Fibroblast of the aortic adventitia (primary cell): ENCODE measurements around the gene DLGAP1. TPM values are rescaled to one million over a fixed set of nuclear protein-coding genes. Genes with fewer than 3 reads are reported as not detected.

Experiments
- DNase-seq: peaks from one replicate; pipeline ENCODE4 v3.0.0-alpha.2; 2010; ENCODE audit warnings: low read depth
- H3K4me3 ChIP-seq: 2 replicates; pipeline ENCODE4 v1.5.1; 2011; ENCODE audit warnings: low read depth, mild to moderate bottlenecking, control low read depth, low read length, moderate library complexity
- total RNA-seq: library from RNA; depleted of rRNA; stranded (reverse); fragments of >200 nt; gene quantifications from 2 replicates; pipeline ENCODE4 v1.2.3, GENCODE V29; 2012; ENCODE audit warnings: low replicate concordance
- TF ChIP-seq, protein P1 (sequence below): IDR thresholded peaks from 2 replicates; pipeline ENCODE4 v1.5.1; 2011; ENCODE audit warnings: mild to moderate bottlenecking, low read length, control low read depth, inconsistent platforms; ENCODE audit not compliant: insufficient read depth

Gene DLGAP1
- total RNA-seq, 1 donor: 1.4 TPM

DNA sequence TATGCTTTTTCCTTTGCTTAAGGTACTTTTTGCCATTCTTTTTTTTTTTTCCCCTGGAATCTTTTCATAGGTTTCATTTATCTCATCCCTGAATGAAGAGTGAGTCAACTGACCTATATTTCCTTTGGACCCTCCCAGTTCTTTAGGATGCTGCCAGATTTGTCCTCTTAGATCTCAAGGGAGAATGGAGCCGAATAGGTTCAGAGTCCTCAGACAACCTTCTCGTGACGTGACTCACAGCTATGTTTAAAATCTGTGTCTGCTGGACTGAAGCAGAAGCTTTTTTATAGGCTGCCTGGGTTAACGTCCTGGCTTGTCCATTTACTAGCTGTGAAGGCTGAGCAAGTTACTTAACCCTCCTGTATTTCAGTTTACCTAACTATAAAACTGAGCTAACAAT is 358.6 kb downstream of the DLGAP1 start:
- TF ChIP-seq, protein P1, sequence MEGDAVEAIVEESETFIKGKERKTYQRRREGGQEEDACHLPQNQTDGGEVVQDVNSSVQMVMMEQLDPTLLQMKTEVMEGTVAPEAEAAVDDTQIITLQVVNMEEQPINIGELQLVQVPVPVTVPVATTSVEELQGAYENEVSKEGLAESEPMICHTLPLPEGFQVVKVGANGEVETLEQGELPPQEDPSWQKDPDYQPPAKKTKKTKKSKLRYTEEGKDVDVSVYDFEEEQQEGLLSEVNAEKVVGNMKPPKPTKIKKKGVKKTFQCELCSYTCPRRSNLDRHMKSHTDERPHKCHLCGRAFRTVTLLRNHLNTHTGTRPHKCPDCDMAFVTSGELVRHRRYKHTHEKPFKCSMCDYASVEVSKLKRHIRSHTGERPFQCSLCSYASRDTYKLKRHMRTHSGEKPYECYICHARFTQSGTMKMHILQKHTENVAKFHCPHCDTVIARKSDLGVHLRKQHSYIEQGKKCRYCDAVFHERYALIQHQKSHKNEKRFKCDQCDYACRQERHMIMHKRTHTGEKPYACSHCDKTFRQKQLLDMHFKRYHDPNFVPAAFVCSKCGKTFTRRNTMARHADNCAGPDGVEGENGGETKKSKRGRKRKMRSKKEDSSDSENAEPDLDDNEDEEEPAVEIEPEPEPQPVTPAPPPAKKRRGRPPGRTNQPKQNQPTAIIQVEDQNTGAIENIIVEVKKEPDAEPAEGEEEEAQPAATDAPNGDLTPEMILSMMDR: no peak
- no peak overlapping the region for H3K4me3 ChIP-seq
- peak; percentile 89 for DNase-seq

DNA sequence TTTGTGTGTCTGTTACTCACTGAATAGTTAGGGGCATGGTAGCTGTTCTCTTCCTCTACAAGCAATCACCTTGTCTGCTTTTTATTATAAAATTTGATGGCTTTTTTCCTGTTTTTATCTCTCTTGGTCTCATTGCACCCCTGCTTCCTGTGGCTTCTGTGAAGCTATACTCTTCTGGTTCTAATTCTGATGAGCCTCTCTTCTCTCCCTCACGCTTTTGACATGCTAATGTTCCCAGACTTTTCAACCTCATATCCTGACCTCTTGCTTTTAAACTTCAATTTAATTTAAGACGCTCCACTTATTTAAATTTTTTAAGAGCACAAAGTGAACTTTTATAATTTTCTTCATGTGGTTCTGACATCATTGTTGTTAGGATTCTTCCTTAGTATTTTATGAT is 361.4 kb downstream of the DLGAP1 start:
- no peak for DNase-seq
- TF ChIP-seq, protein P1: no peak
- no peak overlapping the region for H3K4me3 ChIP-seq

DNA sequence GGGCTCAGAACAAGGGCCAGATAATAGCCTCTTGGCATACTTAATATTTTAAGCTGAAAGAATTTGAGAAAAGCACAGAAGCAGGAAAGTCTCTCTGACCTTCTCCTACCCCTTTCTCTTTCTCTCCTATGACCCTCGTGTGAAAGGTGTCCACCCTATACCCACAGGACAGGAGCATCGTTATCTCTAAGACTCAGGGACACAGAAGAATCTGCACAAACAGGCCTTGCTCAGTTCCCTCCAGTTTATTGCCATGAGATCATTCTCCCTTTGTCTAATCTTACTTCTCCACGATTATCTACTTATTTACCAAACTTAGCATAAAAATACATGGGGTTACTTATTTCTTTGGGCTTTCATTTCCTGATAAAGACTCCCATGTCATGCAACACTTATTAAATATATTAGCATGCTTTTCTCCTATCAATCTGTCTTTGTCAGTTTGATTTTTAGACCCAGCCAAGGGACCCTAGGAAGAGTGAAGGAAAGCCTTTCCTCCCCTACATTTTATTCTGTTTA is 370.7 kb downstream of the DLGAP1 start:
- TF ChIP-seq, protein P1: no peak
- DNase-seq: no peak
- H3K4me3 ChIP-seq: no peak overlapping the region

DNA sequence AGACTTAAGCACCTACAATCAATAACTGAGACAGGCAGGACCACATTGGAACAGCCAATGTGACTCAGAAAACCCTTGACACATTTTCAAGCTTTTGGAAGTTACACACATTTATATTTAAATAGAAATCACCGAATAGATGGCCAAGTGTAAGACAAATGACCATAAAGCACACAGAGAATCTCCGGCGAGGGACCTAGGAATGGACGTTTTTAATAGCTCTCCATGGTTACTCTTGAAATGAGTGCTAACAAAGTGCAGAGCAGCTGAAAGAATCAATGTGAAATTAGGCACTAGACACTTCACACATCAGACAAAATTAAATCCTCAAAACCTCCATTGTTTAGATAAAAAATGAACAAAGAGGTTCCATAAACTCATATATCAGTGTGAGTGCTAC is 376.9 kb downstream of the DLGAP1 start:
- DNase-seq: no peak

DNA sequence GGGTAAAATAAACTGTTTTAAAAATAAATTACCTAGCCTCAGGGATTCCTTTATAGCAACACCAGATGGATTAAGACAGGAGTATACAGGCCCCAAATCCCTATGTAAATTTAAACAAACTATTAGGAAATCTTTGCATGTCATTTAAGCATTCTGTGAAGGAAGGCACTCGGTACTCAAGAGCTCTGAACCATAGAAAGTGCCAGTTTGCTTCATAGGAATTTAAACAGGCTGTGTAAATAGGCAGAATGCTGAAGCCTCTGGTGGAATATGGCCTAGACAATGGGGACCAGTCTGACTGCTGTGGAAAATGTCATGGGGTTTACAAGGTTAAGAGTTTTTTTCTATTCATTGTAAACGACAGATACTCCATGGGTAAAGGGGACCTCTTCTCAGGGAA is 377.4 kb downstream of the DLGAP1 start:
- H3K4me3 ChIP-seq: no peak overlapping the region
- no peak for DNase-seq
- TF ChIP-seq, protein P1: no peak

More for the DNA sequence above, 376.9 kb downstream of the DLGAP1 start:
- no peak overlapping the region for H3K4me3 ChIP-seq
- TF ChIP-seq, protein P1: no peak

DNA sequence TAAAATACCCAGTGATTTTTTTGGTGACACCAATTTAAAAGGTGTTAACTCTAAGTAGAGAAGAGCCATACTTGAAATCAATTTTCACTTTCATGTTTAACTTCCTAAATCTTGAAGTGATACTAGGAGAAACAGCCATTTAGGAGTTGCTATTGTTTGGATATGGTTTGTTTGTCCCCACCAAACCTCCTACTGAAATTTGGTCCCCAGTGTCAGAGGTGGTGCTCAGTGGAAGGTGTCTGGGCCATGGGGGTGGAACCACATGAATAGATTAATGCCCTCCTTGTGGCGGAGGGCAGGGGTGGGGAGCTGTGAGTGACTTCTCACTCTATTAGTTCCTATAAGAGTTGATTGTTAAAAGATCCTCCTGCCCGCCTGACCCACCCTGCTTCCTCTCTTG is 377.9 kb downstream of the DLGAP1 start:
- H3K4me3 ChIP-seq: no peak overlapping the region
- DNase-seq: no peak
- TF ChIP-seq, protein P1: no peak

DNA sequence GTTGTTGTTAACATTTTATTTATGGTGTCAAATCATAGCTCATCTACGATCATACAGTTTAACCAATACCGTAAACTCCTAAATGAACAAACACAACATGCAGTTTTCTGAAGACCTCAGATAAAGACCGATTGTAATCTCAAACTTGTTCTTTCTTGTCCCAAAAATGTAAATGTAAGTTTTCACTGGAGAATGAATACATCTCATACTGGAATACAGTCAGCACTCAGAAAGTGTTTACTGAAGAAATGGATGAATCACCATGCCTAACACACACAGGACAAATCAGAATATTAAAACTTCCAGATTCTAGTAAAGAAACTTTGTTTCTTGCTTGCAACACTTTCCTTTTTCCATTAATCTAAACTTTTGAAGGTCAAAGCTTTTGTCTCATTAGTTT is 380.5 kb downstream of the DLGAP1 start:
- no peak overlapping the region for H3K4me3 ChIP-seq
- TF ChIP-seq, protein P1: no peak
- peak; percentile 9 for DNase-seq
